ENCODE data around the gene DCHS1.

DCHS1 gene

DNA sequence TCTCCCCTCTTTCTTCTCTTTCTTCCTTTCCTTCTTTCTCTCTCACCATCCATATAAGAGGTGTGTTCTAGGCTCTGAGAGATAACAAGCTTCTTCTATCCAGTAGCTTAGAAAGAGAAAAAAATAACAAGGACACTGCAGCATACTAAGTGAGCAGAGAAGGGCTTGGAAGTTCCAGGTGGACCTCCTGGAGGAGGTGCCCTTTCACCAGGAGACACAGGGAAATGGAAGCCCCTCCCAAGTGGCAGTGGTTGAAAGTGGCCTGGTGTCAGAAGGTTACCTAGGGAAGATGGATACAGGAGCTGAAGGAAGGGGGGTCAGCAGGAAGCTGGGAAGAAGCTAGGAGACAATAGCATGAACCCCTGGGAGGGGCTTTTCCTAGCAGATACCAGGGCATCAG is 5.5 kb downstream of the DCHS1 start:
- no peaks in the 10 kb centered on the region for H3K79me2 ChIP-seq (ENCODE audit: low read length)
- peaks cover 21% of the 10 kb centered on the region; the same call in 1 of the 2 replicates for H3K27me3 ChIP-seq (ENCODE audit: low read depth, low read length)
- no peak overlapping the region for H3K27ac ChIP-seq (ENCODE audit: low read length)
- H3K4me2 ChIP-seq (ENCODE audit: low read length), result no peak overlapping the region
- H3K36me3 ChIP-seq (replicated peaks; ENCODE audit: low read depth, low read length), result no peaks in the 10 kb centered on the region
- H3K4me3 ChIP-seq (ENCODE audit: low read length), result no peak overlapping the region
- H3K9me3 ChIP-seq (ENCODE audit: insufficient read depth, low read length), result no peaks in the 10 kb centered on the region
- H3K4me1 ChIP-seq (ENCODE audit: low read length), result peaks cover 27% of the 10 kb centered on the region
- no peaks in the 10 kb centered on the region for H4K20me1 ChIP-seq (ENCODE audit: insufficient read depth, low read length)
- no peak overlapping the region for H3K9ac ChIP-seq (ENCODE audit: low read length)
- TF ChIP-seq, protein P1, sequence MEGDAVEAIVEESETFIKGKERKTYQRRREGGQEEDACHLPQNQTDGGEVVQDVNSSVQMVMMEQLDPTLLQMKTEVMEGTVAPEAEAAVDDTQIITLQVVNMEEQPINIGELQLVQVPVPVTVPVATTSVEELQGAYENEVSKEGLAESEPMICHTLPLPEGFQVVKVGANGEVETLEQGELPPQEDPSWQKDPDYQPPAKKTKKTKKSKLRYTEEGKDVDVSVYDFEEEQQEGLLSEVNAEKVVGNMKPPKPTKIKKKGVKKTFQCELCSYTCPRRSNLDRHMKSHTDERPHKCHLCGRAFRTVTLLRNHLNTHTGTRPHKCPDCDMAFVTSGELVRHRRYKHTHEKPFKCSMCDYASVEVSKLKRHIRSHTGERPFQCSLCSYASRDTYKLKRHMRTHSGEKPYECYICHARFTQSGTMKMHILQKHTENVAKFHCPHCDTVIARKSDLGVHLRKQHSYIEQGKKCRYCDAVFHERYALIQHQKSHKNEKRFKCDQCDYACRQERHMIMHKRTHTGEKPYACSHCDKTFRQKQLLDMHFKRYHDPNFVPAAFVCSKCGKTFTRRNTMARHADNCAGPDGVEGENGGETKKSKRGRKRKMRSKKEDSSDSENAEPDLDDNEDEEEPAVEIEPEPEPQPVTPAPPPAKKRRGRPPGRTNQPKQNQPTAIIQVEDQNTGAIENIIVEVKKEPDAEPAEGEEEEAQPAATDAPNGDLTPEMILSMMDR (IDR thresholded peaks at IDR 0.05; ENCODE audit: low read depth, low read length), result no peak
- no peak for TF ChIP-seq EZH2phosphoT487 (IDR thresholded peaks at IDR 0.05; ENCODE audit: low read depth)
- H2AFZ ChIP-seq (ENCODE audit: low read depth, low read length), result no peak overlapping the region

DNA sequence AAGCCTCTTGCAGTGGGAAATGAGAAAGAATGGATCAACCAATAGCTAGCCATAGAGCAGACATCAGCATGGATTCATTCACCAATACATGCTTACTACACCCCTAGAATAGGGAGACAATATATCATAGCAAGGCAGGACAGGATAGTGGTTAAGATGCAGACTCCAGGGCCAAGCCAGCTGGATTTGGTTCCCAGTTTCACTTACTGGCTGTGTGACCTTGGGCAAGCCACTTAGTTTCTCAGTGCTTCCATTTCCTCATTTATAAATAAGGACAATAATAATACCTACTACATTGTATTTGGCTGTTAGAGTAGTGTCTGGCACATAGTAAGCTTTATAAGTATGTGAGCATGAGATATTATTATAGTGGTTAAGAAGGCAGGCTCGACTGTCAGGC is 7.1 kb downstream of the DCHS1 start:
- no peaks in the 10 kb centered on the region for H3K9me3 ChIP-seq (ENCODE audit: insufficient read depth, low read length)
- H3K9ac ChIP-seq (ENCODE audit: low read length), result no peak overlapping the region
- no peak overlapping the region for H3K4me2 ChIP-seq (ENCODE audit: low read length)
- no peak overlapping the region for H3K27ac ChIP-seq (ENCODE audit: low read length)
- peaks cover 27% of the 10 kb centered on the region for H3K4me1 ChIP-seq (ENCODE audit: low read length)
- no peaks in the 10 kb centered on the region for H4K20me1 ChIP-seq (ENCODE audit: insufficient read depth, low read length)
- H3K27me3 ChIP-seq (ENCODE audit: low read depth, low read length), result peaks cover 30% of the 10 kb centered on the region; the same call in 1 of the 2 replicates
- H2AFZ ChIP-seq (ENCODE audit: low read depth, low read length), result no peak overlapping the region
- H3K36me3 ChIP-seq (replicated peaks; ENCODE audit: low read depth, low read length), result no peaks in the 10 kb centered on the region
- TF ChIP-seq, protein P1 (IDR thresholded peaks at IDR 0.05; ENCODE audit: low read depth, low read length), result no peak
- no peak for TF ChIP-seq EZH2phosphoT487 (IDR thresholded peaks at IDR 0.05; ENCODE audit: low read depth)
- H3K4me3 ChIP-seq (ENCODE audit: low read length), result no peak overlapping the region
- no peaks in the 10 kb centered on the region for H3K79me2 ChIP-seq (ENCODE audit: low read length)

DNA sequence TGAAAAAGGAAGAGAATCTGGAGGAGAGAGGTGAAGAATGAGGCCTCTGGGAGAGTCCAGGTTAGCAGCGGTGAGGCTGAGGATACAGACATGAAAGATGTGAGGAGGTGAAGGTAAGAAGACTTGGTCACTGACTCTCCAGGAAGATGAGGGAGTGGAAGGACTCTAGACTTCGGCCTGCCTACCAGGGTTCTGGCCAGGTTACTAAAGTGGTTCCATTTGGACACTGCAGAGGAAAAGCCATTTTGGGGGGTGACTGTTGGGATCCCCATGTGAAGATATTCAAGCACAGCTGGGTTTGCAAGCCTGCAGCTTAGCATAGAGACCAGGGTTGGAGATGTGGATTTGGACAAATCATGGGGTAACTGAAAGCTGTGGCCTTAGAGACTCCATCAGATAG is 7.8 kb downstream of the DCHS1 start:
- TF ChIP-seq, protein P1 (IDR thresholded peaks at IDR 0.05; ENCODE audit: low read depth, low read length), result no peak
- no peak for TF ChIP-seq EZH2phosphoT487 (IDR thresholded peaks at IDR 0.05; ENCODE audit: low read depth)
- peak overlapping the region; percentile 63; the same call in 1 of the 2 replicates for H3K9ac ChIP-seq (ENCODE audit: low read length)
- peaks cover 29% of the 10 kb centered on the region; the same call in 1 of the 2 replicates for H3K27me3 ChIP-seq (ENCODE audit: low read depth, low read length)
- H3K36me3 ChIP-seq (replicated peaks; ENCODE audit: low read depth, low read length), result no peaks in the 10 kb centered on the region
- H3K9me3 ChIP-seq (ENCODE audit: insufficient read depth, low read length), result no peaks in the 10 kb centered on the region
- H4K20me1 ChIP-seq (ENCODE audit: insufficient read depth, low read length), result no peaks in the 10 kb centered on the region
- H3K4me2 ChIP-seq (ENCODE audit: low read length), result peak overlapping the region; percentile 80
- H3K4me1 ChIP-seq (ENCODE audit: low read length), result peaks cover 27% of the 10 kb centered on the region
- no peaks in the 10 kb centered on the region for H3K79me2 ChIP-seq (ENCODE audit: low read length)
- H3K27ac ChIP-seq (ENCODE audit: low read length), result peak overlapping the region; percentile 65; the same call in 1 of the 2 replicates
- no peak overlapping the region for H2AFZ ChIP-seq (ENCODE audit: low read depth, low read length)
- H3K4me3 ChIP-seq (ENCODE audit: low read length), result no peak overlapping the region

DNA sequence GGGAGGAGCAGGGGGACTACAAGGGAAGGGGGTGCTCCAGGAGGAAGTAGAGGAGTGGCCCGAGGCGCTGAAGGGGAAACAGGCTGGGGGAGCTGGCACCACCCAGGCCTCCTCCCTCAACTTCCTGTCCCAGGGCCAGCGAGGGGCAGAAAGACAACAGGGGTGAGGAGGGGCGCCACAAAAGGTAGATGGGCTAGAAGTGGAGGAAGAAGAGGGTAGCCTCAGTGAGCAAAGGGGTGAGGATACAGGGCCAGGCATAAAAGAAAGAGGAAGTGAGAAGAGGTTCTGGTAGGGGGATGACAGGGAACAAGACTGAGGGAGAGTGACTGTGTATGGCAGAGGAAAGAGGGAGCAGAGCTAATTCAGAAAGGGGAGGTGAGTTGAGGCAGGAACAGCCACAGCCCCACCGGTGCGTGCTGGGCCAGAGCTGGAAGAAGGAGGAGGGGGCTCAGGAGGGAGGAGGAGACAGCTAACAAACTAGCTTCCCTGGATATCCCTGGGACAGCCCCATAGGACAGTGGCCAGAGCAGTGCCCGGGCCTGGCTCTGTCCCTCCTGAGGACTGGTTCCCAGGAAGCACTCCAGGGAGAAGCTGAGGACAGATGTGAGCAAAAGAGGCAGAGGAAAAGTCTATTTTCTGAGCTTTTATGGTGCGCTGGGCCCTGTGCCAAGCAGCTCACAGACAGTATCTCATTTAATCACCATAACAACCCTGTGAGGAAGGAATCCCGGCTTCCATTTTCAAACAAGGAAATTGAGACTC is 8.5 kb downstream of the DCHS1 start:
- Histone ChIP-seq H3K27ac (ENCODE audit: low read length) (peak overlapping the region; percentile 65), H3K4me1 (ENCODE audit: low read length) (peaks cover 27% of the 10 kb centered on the region), H3K9ac (ENCODE audit: low read length) (peak overlapping the region; percentile 63), H2AFZ (ENCODE audit: low read depth, low read length) (peak overlapping the region; percentile 60), H3K36me3 (replicated peaks; ENCODE audit: low read depth, low read length) (no peaks in the 10 kb centered on the region), H3K4me2 (ENCODE audit: low read length) (peak overlapping the region; percentile 80), H3K9me3 (ENCODE audit: insufficient read depth, low read length) (no peaks in the 10 kb centered on the region), H3K4me3 (ENCODE audit: low read length) (peak overlapping the region; percentile 63), H4K20me1 (ENCODE audit: insufficient read depth, low read length) (no peaks in the 10 kb centered on the region), H3K79me2 (ENCODE audit: low read length) (no peaks in the 10 kb centered on the region), H3K27me3 (ENCODE audit: low read depth, low read length) (peaks cover 24% of the 10 kb centered on the region; the same call in 1 of the 2 replicates)
- no peak for TF ChIP-seq EZH2phosphoT487 (IDR thresholded peaks at IDR 0.05; ENCODE audit: low read depth)
